SK-N-SH (cell line): ENCODE data around the gene BSX. TPM values are rescaled to one million over a fixed set of nuclear protein-coding genes. Genes with fewer than 3 reads are reported as not detected.

Experiments used
- CTCF ChIA-PET: fragments of 300-600, 350-600 bp; formaldehyde crosslinking; extraction: SDS; loops from one replicate; lab custom pipeline; 2021; lab: Yijun Ruan, JAX
- POLR2A ChIA-PET: fragments of 350-600 bp; sonication (Branson Sonifier 250); formaldehyde crosslinking; extraction: SDS; loops from one replicate; lab custom pipeline; 2020; ENCODE audit warnings: antibody characterized with exemption, inconsistent platforms; lab: Yijun Ruan, JAX
- DNase-seq: peaks from one replicate; pipeline ENCODE4 v3.0.0; 2012
- H2AFZ ChIP-seq: fragments of 200-600 bp; sonication (generic); 2 replicates; pipeline ENCODE4 v1.8.1; 2016; ENCODE audit warnings: antibody characterized with exemption, mild to moderate bottlenecking, low read depth
- H3F3A ChIP-seq: fragments of 200-600 bp; sonication (generic); replicated peaks from 2 replicates; pipeline ENCODE3; 2016; ENCODE audit warnings: antibody characterized with exemption, mild to moderate bottlenecking; ENCODE audit not compliant: insufficient read depth
- H3K27ac ChIP-seq, 2 experiments: fragments of 200-500 bp in 1 of 2; fragments of 200-600 bp in 1 of 2; sonication (Bioruptor generic) in 1 of 2; sonication (generic), shearing (Covaris generic) in 1 of 2; 2 replicates each; pipeline versions ENCODE4 v1.5.1 to v1.6.1; 2014 to 2016; ENCODE audit warnings: low read depth in 2 of 2, inconsistent platforms in 1 of 2, low read length in 1 of 2, mild to moderate bottlenecking in 1 of 2, mixed read lengths in 1 of 2
- H3K27me3 ChIP-seq: fragments of 200-600 bp; sonication (generic), shearing (Covaris generic); 2 replicates; pipeline ENCODE4 v1.6.1; 2016; ENCODE audit warnings: mixed run types; ENCODE audit not compliant: insufficient read depth
- H3K36me3 ChIP-seq, 2 experiments: fragments of 200-500 bp in 1 of 2; fragments of 200-600 bp in 1 of 2; sonication (Bioruptor generic) in 1 of 2; sonication (generic) in 1 of 2; replicated peaks in 1 of 2; 2 replicates each; pipeline versions ENCODE3 to v1.5.1; 2014 to 2016; ENCODE audit warnings: low read length in 1 of 2, mild to moderate bottlenecking in 1 of 2; ENCODE audit not compliant: insufficient read depth in 2 of 2, control insufficient read depth in 1 of 2
- H3K4me1 ChIP-seq, 2 experiments: fragments of 200-500 bp in 1 of 2; fragments of 200-600 bp in 1 of 2; sonication (Bioruptor generic) in 1 of 2; sonication (generic), shearing (Covaris generic) in 1 of 2; 2 replicates each; pipeline versions ENCODE4 v1.5.1 to v1.6.1; 2014 to 2016; ENCODE audit warnings: low read depth in 1 of 2, low read length in 1 of 2, mixed run types in 1 of 2; ENCODE audit not compliant: insufficient read depth in 2 of 2, control insufficient read depth in 1 of 2
- H3K4me2 ChIP-seq: fragments of 200-600 bp; sonication (generic), shearing (Covaris generic); 2 replicates; pipeline ENCODE4 v1.6.1; 2017; ENCODE audit warnings: mixed run types
- H3K4me3 ChIP-seq, 2 experiments: fragments of 200-500 bp in 1 of 2; fragments of 200-600 bp in 1 of 2; sonication (Bioruptor generic) in 1 of 2; sonication (generic), shearing (Covaris generic) in 1 of 2; 2 replicates each; pipeline versions ENCODE4 v1.5.1 to v1.8.1; 2014 to 2016; ENCODE audit warnings: low read depth in 2 of 2, inconsistent platforms in 1 of 2, low read length in 1 of 2, mild to moderate bottlenecking in 1 of 2, mixed read lengths in 1 of 2, moderate library complexity in 1 of 2
- H3K79me2 ChIP-seq: fragments of 200-600 bp; sonication (generic); 2 replicates; pipeline ENCODE4 v1.8.1; 2017; ENCODE audit warnings: mild to moderate bottlenecking; ENCODE audit not compliant: insufficient read depth
- H3K9ac ChIP-seq: fragments of 200-600 bp; sonication (generic); 2 replicates; pipeline ENCODE4 v1.6.1; 2017; ENCODE audit warnings: mixed run types
- H3K9me2 ChIP-seq: fragments of 200-600 bp; sonication (generic); 2 replicates; pipeline ENCODE4 v1.6.1; 2017; ENCODE audit warnings: mixed run types
- H3K9me3 ChIP-seq: fragments of 200-600 bp; sonication (generic); 2 replicates; pipeline ENCODE4 v1.6.1; 2017; ENCODE audit warnings: mixed run types, mild to moderate bottlenecking, moderate library complexity
- H4K20me1 ChIP-seq: fragments of 200-600 bp; sonication (generic); 2 replicates; pipeline ENCODE4 v1.6.1; 2017; ENCODE audit warnings: mild to moderate bottlenecking, mixed run types; ENCODE audit not compliant: insufficient read depth
- EP300 ChIP-seq, 2 experiments: IDR thresholded peaks; 2 replicates each; pipeline versions ENCODE4 v1.4.0 to v1.6.1; 2012; ENCODE audit warnings: borderline replicate concordance in 1 of 2, low read depth in 1 of 2, low read length in 1 of 2
- FOXJ3 ChIP-seq: sonication (generic); formaldehyde crosslinking; IDR thresholded peaks from 2 replicates; pipeline ENCODE4 v1.5.1; 2020; ENCODE audit warnings: mild to moderate bottlenecking, missing genetic modification reagents
- FOXM1 ChIP-seq: IDR thresholded peaks from 2 replicates; pipeline ENCODE4 v1.4.0; 2012; ENCODE audit warnings: low read depth, mild to moderate bottlenecking
- GABPA ChIP-seq: IDR thresholded peaks from 2 replicates; pipeline ENCODE4 v1.4.0; 2012; ENCODE audit warnings: low read depth, mild to moderate bottlenecking
- IRF3 ChIP-seq: fragments of 150-350 bp; IDR thresholded peaks from 2 replicates; pipeline ENCODE4 v1.6.1; 2016; ENCODE audit warnings: mild to moderate bottlenecking, low read depth, low read length
- JUND ChIP-seq: IDR thresholded peaks from 2 replicates; pipeline ENCODE4 v1.4.0; 2012
- MXI1 ChIP-seq: IDR thresholded peaks from 2 replicates; pipeline ENCODE4 v1.6.1; 2012; ENCODE audit warnings: mild to moderate bottlenecking, low read depth, low read length, improper control_type of control experiment
- NRF1 ChIP-seq: IDR thresholded peaks from 2 replicates; pipeline ENCODE4 v1.6.1; 2012; ENCODE audit warnings: low read depth, mild to moderate bottlenecking, low read length
- RAD21 ChIP-seq: IDR thresholded peaks from 2 replicates; pipeline ENCODE4 v1.6.1; 2012; ENCODE audit warnings: mild to moderate bottlenecking, low read length
- RCOR1 ChIP-seq: fragments of 150-350 bp; IDR thresholded peaks from 2 replicates; pipeline ENCODE4 v1.6.1; 2017; ENCODE audit warnings: antibody characterized with exemption, low read length
- TCF12 ChIP-seq: IDR thresholded peaks from 2 replicates; pipeline ENCODE4 v1.4.0; 2012
- WGBS: methylation state at CpG from one replicate; pipeline ENCODE4 v1.1.6; 2017; ENCODE audit warnings: low lambda C conversion rate; 5-methylcytosine and 5-hydroxymethylcytosine counted together
- polyA plus RNA-seq, 3 experiments: library from polyadenylated mRNA; depleted of rRNA; stranded (reverse); fragments of >200 nt; gene quantifications; 2 replicates each; pipeline ENCODE4 v1.2.3, GENCODE V29; 2012
- TF ChIP-seq, protein P1 (sequence below): fragments of 150-350 bp; IDR thresholded peaks from 2 replicates; pipeline ENCODE4 v1.6.1; 2017; ENCODE audit warnings: antibody characterized with exemption, low read length, low read depth, borderline replicate concordance
- TF ChIP-seq, protein P2 (sequence below): IDR thresholded peaks from 2 replicates; pipeline ENCODE4 v1.6.1; 2012; ENCODE audit warnings: mild to moderate bottlenecking, low read depth, low read length, moderate library complexity

Gene BSX
- polyA plus RNA-seq, 1 of the 3 experiments (the other 2 are of a cell fraction), result 0.16 TPM

GRCh38 chr11:122979815-122980595 lies 1.6 kb downstream of the BSX start:
- Histone ChIP-seq H3K27me3 (peaks cover 35% of the 10 kb centered on the region), H4K20me1 (no peaks in the 10 kb centered on the region), H3K4me2 (no peak overlapping the region), H3K4me1 (peaks cover 0 to 6% of the 10 kb centered on the region in 2 experiments; a peak in 2 of 4 replicates), H3K9me3 (no peaks in the 10 kb centered on the region), H3K9ac (no peak overlapping the region), H3K9me2 (no peaks in the 10 kb centered on the region), H2AFZ (no peak overlapping the region), H3K4me3 (no peak overlapping the region), H3K79me2 (no peaks in the 10 kb centered on the region), H3K27ac (no peak overlapping the region), H3F3A (no peaks in the 10 kb centered on the region), H3K36me3 (no peaks in the 10 kb centered on the region)
- TF ChIP-seq, protein P1, sequence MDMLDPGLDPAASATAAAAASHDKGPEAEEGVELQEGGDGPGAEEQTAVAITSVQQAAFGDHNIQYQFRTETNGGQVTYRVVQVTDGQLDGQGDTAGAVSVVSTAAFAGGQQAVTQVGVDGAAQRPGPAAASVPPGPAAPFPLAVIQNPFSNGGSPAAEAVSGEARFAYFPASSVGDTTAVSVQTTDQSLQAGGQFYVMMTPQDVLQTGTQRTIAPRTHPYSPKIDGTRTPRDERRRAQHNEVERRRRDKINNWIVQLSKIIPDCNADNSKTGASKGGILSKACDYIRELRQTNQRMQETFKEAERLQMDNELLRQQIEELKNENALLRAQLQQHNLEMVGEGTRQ, result no peak
- no peak for TF ChIP-seq FOXJ3 (CRISPR knock-in tag)
- TF ChIP-seq FOXM1, result no peak
- TF ChIP-seq, protein P2, sequence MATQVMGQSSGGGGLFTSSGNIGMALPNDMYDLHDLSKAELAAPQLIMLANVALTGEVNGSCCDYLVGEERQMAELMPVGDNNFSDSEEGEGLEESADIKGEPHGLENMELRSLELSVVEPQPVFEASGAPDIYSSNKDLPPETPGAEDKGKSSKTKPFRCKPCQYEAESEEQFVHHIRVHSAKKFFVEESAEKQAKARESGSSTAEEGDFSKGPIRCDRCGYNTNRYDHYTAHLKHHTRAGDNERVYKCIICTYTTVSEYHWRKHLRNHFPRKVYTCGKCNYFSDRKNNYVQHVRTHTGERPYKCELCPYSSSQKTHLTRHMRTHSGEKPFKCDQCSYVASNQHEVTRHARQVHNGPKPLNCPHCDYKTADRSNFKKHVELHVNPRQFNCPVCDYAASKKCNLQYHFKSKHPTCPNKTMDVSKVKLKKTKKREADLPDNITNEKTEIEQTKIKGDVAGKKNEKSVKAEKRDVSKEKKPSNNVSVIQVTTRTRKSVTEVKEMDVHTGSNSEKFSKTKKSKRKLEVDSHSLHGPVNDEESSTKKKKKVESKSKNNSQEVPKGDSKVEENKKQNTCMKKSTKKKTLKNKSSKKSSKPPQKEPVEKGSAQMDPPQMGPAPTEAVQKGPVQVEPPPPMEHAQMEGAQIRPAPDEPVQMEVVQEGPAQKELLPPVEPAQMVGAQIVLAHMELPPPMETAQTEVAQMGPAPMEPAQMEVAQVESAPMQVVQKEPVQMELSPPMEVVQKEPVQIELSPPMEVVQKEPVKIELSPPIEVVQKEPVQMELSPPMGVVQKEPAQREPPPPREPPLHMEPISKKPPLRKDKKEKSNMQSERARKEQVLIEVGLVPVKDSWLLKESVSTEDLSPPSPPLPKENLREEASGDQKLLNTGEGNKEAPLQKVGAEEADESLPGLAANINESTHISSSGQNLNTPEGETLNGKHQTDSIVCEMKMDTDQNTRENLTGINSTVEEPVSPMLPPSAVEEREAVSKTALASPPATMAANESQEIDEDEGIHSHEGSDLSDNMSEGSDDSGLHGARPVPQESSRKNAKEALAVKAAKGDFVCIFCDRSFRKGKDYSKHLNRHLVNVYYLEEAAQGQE, result no peak
- TF ChIP-seq MXI1, result no peak
- TF ChIP-seq TCF12, result no peak
- no peak for TF ChIP-seq RAD21
- no peak for TF ChIP-seq JUND
- no peak for TF ChIP-seq RCOR1
- POLR2A ChIA-PET, result no interaction called here
- CTCF ChIA-PET, result no interaction called here
- DNase-seq, result no peak
- WGBS, result 78% methylated on average over 27 of the region's 27 CpGs

DNA sequence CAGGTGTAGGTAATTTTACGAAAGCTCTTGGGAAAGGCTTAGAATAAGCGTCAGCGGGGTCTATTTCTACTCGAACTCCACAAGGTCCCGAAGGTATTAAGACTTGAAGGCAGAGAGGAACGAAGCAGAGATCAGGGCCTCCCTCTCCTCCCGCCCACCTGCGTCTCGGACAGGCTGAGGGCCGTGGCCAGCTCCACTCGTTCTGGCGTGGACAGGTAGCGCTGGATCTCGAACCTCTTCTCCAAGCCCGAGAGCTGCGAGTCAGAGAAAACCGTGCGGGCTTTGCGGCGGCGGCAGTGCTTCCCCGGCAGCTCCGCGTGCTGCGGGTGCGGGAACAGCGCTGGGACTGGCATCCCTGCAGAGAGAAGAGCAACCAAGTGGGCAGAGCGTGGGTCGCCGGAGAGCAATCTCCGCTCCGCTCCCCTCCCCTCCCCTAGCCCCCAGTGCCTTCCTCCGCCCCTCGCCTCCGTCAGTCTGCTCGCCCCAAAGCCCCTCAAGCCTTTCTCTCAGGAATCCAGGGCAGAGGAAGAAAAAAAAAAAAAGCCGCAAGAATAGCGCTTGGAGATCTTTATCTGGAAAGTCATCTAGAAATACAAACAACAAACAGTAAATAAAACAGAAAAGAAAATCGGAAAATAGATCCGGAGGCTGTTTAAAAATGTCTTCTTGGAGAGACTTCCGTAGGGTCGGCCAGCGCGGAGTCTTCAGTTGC lies 2.4 kb downstream of the BSX start:
- no peaks in the 10 kb centered on the region for H4K20me1 ChIP-seq
- no peak for DNase-seq
- H3K4me3 ChIP-seq, result no peak overlapping the region
- no peak overlapping the region for H2AFZ ChIP-seq
- H3K4me2 ChIP-seq, result no peak overlapping the region
- no peaks in the 10 kb centered on the region for H3K9me3 ChIP-seq
- no peaks in the 10 kb centered on the region for H3K36me3 ChIP-seq
- no peaks in the 10 kb centered on the region for H3K9me2 ChIP-seq
- H3F3A ChIP-seq, result no peaks in the 10 kb centered on the region
- no peak overlapping the region for H3K9ac ChIP-seq
- WGBS, result 72% methylated on average over 25 of the region's 44 CpGs
- ChIA-PET CTCF (interaction anchor here (1.0 kb wide), 2 partner anchors 10 to 43 kb away, joined by 3 read pairs; no protein-coding TSS in a partner anchor), POLR2A (no interaction called here)
- peaks cover 0 to 6% of the 10 kb centered on the region in 2 experiments; a peak in 1 of 4 replicates for H3K4me1 ChIP-seq
- no peaks in the 10 kb centered on the region for H3K79me2 ChIP-seq
- peaks cover 41% of the 10 kb centered on the region for H3K27me3 ChIP-seq
- H3K27ac ChIP-seq, result no peak overlapping the region
- TF ChIP-seq IRF3 (no peak), EP300 (IDR thresholded peaks at IDR 0.05; ENCODE audit: borderline replicate concordance in 1 of 2, low read depth in 1 of 2, low read length in 1 of 2) (no peak), FOXJ3 (CRISPR knock-in tag) (no peak), NRF1 (no peak), TCF12 (no peak), GABPA (no peak)
- TF ChIP-seq, protein P1, result no peak
- TF ChIP-seq, protein P2, result no peak
